Naive thymus-derived CD4-positive, alpha-beta T cell (primary cell): Measurements from ENCODE around the gene PDIA5. TPM values are rescaled to one million over a fixed set of nuclear protein-coding genes. Genes with fewer than 3 reads are reported as not detected.

Experiments used
- ATAC-seq: fragments of 150-1000 bp; cut with Tn5 transposase; 2 replicates; pipeline ENCODE4 v1.10.0; 2021; ENCODE audit warnings: mild to moderate bottlenecking, moderate library complexity
- CTCF ChIA-PET: fragments of 350-600 bp; sonication (Branson Sonifier 250); formaldehyde crosslinking; loops from one replicate; lab custom pipeline; 2021; ENCODE audit warnings: antibody characterized with exemption; lab: Charles Lee
- POLR2A ChIA-PET: fragments of 350-600 bp; sonication (Branson Sonifier 250); formaldehyde crosslinking; loops from one replicate; lab custom pipeline; 2021; ENCODE audit warnings: antibody characterized with exemption, inconsistent platforms; lab: Charles Lee
- DNase-seq, 9 donors: peaks; one replicate each; pipeline versions ENCODE4 v3.0.0 to v3.0.0-alpha.2; 2020 to 2022; ENCODE audit warnings: mixed read lengths in 1 of 9
- H3K27ac ChIP-seq: one replicate; pipeline ENCODE4 v1.7.0; 2013; ENCODE audit warnings: mild to moderate bottlenecking, low read depth, low read length, moderate library complexity
- H3K27me3 ChIP-seq, 2 donors: one replicate each; pipeline ENCODE4 v1.7.0; 2013; ENCODE audit warnings: low read length in 2 of 2, mild to moderate bottlenecking in 2 of 2, moderate library complexity in 2 of 2; ENCODE audit not compliant: control insufficient read depth in 2 of 2, insufficient read depth in 2 of 2
- H3K36me3 ChIP-seq, 3 experiments: 1 replicate in 2 of 3; 2 replicates in 1 of 3; pipeline ENCODE4 v1.7.0; 2013; ENCODE audit warnings: low read length in 3 of 3, mild to moderate bottlenecking in 3 of 3, moderate library complexity in 1 of 3; ENCODE audit not compliant: insufficient read depth in 3 of 3, control insufficient read depth in 2 of 3
- H3K4me1 ChIP-seq, 2 donors: one replicate each; pipeline ENCODE4 v1.7.0; 2013; ENCODE audit warnings: low read length in 2 of 2, mild to moderate bottlenecking in 2 of 2, moderate library complexity in 1 of 2; ENCODE audit not compliant: control insufficient read depth in 2 of 2, insufficient read depth in 2 of 2
- H3K4me3 ChIP-seq: 2 replicates; pipeline ENCODE4 v1.7.0; 2013; ENCODE audit warnings: mild to moderate bottlenecking, low read length
- H3K9me3 ChIP-seq, 3 experiments: 1 replicate in 2 of 3; 2 replicates in 1 of 3; pipeline ENCODE4 v1.7.0; 2013; ENCODE audit warnings: low read length in 3 of 3; ENCODE audit not compliant: control insufficient read depth in 2 of 3
- H3K27ac Mint-ChIP-seq, 9 donors: one replicate each; pipeline ENCODE4 v1.8.0; 2020 to 2022; ENCODE audit warnings: mixed read lengths in 9 of 9, mild to moderate bottlenecking in 8 of 9, moderate library complexity in 5 of 9, inconsistent platforms in 2 of 9
- H3K27me3 Mint-ChIP-seq, 5 donors: one replicate each; pipeline ENCODE4 v1.8.0; 2021 to 2022; ENCODE audit warnings: mixed read lengths in 5 of 5, mild to moderate bottlenecking in 1 of 5
- H3K36me3 Mint-ChIP-seq, 5 donors: one replicate each; pipeline ENCODE4 v1.8.0; 2020 to 2022; ENCODE audit warnings: mixed read lengths in 5 of 5, mild to moderate bottlenecking in 3 of 5, inconsistent platforms in 1 of 5
- H3K4me1 Mint-ChIP-seq, 7 donors: one replicate each; pipeline ENCODE4 v1.8.0; 2020 to 2022; ENCODE audit warnings: mixed read lengths in 7 of 7, mild to moderate bottlenecking in 3 of 7, inconsistent platforms in 1 of 7
- H3K4me3 Mint-ChIP-seq, 10 donors: one replicate each; pipeline ENCODE4 v1.8.0; 2020 to 2022; ENCODE audit warnings: mild to moderate bottlenecking in 10 of 10, mixed read lengths in 10 of 10, moderate library complexity in 6 of 10, inconsistent platforms in 2 of 10
- H3K9me3 Mint-ChIP-seq, 11 donors: one replicate each; pipeline ENCODE4 v1.8.0; 2020 to 2022; ENCODE audit warnings: mixed read lengths in 11 of 11, mild to moderate bottlenecking in 4 of 11, inconsistent platforms in 1 of 11, moderate library complexity in 1 of 11
- intact Hi-C, 2 donors: fragments of 100-400 bp; cut with micrococcal nuclease; formaldehyde crosslinking; loops; one replicate each; pipeline ENCODE4 v1.15.1; 2023
- polyA plus RNA-seq, 2 donors: library from polyadenylated mRNA; unstranded; fragments of 300-500 nt; fragmentation: Illumina TruSeq; gene quantifications; one replicate each; pipeline ENCODE4 v1.2.3, GENCODE V29; 2021
- total RNA-seq, 6 experiments: library from RNA in 5 of 6; stranded (reverse) in 5 of 6; gene quantifications; 1 replicate in 5 of 6; 2 replicates in 1 of 6; pipeline ENCODE4 v1.2.3 and lab custom pipeline; 2021 to 2026

PDIA5 gene
- total and polyA plus RNA-seq, 7 experiments from 2014 or later = 3.4 to 21.7 (median 5.6) TPM

- POLR2A ChIA-PET = interaction anchor here (0.6 to 0.7 kb wide), 2 partner anchors 105 to 182 kb away, joined by 3 to 4 read pairs; no protein-coding TSS in a partner anchor
Observed at GRCh38 chr3:123028233-123028828, 38.5 kb upstream of the PDIA5 start.

GRCh38 chr3:123031051-123031450 is 35.8 kb upstream of the PDIA5 start:
- Histone ChIP-seq H3K4me3 (no peak overlapping the region), H3K27me3 (peaks cover 5 to 7% of the 10 kb centered on the region in 2 donors), H3K27ac (no peak overlapping the region), H3K9me3 (no peaks in the 10 kb centered on the region), H3K36me3 (no peaks in the 10 kb centered on the region), H3K4me1 (peaks cover 2 to 10% of the 10 kb centered on the region in 2 donors)
- peaks cover 14 to 51% (median 29%) of the 10 kb centered on the region in 5 donors for H3K27me3 Mint-ChIP-seq
- peaks cover 8 to 15% (median 11%) of the 10 kb centered on the region in 7 donors for H3K4me1 Mint-ChIP-seq
- no peaks in the 10 kb centered on the region for H3K36me3 Mint-ChIP-seq
- ChIA-PET POLR2A (no interaction called here), CTCF (interaction anchor here (0.8 to 0.9 kb wide), 2 partner anchors 10 to 637 kb away, joined by 3 read pairs; no protein-coding TSS in a partner anchor)
- H3K27ac Mint-ChIP-seq = no peak overlapping the region
- H3K4me3 Mint-ChIP-seq = no peak overlapping the region
- no peaks in the 10 kb centered on the region for H3K9me3 Mint-ChIP-seq
- ATAC-seq (no peak), DNase-seq (no peak)
- intact Hi-C loops = no loop called here

More at GRCh38 chr3:123028233-123028828, 38.5 kb upstream of the PDIA5 start:
- no peak overlapping the region for H3K27ac Mint-ChIP-seq
- peaks cover 12 to 20% (median 17%) of the 10 kb centered on the region in 7 donors for H3K4me1 Mint-ChIP-seq
- H3K4me3 ChIP-seq = peak overlapping the region; percentile 62
- intact Hi-C loops = loop anchor here (1.0 to 5.0 kb wide), 10 partner anchors 86 to 1616 kb away; no protein-coding TSS in a partner anchor
- peaks cover 2 to 10% of the 10 kb centered on the region in 2 donors for H3K4me1 ChIP-seq
- peaks cover 7 to 13% of the 10 kb centered on the region in 2 donors for H3K27me3 ChIP-seq
- peak in 5 of 9 donors; percentile 19 to 36 (median 28) for DNase-seq
- no peaks in the 10 kb centered on the region for H3K9me3 ChIP-seq
- H3K9me3 Mint-ChIP-seq = peaks cover 0 to 2% (median 0%) of the 10 kb centered on the region in 11 donors
- CTCF ChIA-PET = interaction anchor here (0.6 to 2.8 kb wide), 6 partner anchors 271 to 1482 kb away, joined by 3 to 11 read pairs (median 4); partner anchors contain the start of gene POLQ
- ATAC-seq = peak; percentile 40
- H3K27ac ChIP-seq = no peak overlapping the region
- peaks cover 33 to 62% (median 35%) of the 10 kb centered on the region in 5 donors for H3K27me3 Mint-ChIP-seq
- H3K36me3 ChIP-seq = no peaks in the 10 kb centered on the region
- peaks cover 0 to 7% (median 0%) of the 10 kb centered on the region in 5 donors for H3K36me3 Mint-ChIP-seq
- peak overlapping the region; percentile 76 to 93 (median 80) for H3K4me3 Mint-ChIP-seq

GRCh38 chr3:123032057-123032456 is 34.8 kb upstream of the PDIA5 start:
- Histone ChIP-seq H3K27ac (no peak overlapping the region), H3K27me3 (peaks cover 5 to 7% of the 10 kb centered on the region in 2 donors), H3K4me1 (peaks cover 0 to 3% of the 10 kb centered on the region in 2 donors), H3K36me3 (no peaks in the 10 kb centered on the region), H3K4me3 (no peak overlapping the region), H3K9me3 (no peaks in the 10 kb centered on the region)
- intact Hi-C loops = no loop called here
- H3K4me1 Mint-ChIP-seq = peaks cover 7 to 13% (median 8%) of the 10 kb centered on the region in 7 donors
- H3K9me3 Mint-ChIP-seq = no peaks in the 10 kb centered on the region
- ATAC-seq = no peak
- no peak overlapping the region for H3K27ac Mint-ChIP-seq
- H3K27me3 Mint-ChIP-seq = peaks cover 19 to 50% (median 29%) of the 10 kb centered on the region in 5 donors
- POLR2A ChIA-PET = no interaction called here
- no peak overlapping the region for H3K4me3 Mint-ChIP-seq
- H3K36me3 Mint-ChIP-seq = no peaks in the 10 kb centered on the region
- CTCF ChIA-PET = no interaction called here
- no peak for DNase-seq

GRCh38 chr3:123034120-123034519 is 32.7 kb upstream of the PDIA5 start:
- H3K4me3 ChIP-seq = no peak overlapping the region
- ATAC-seq (no peak), DNase-seq (no peak)
- H3K36me3 ChIP-seq = no peaks in the 10 kb centered on the region
- peaks cover 35 to 53% (median 46%) of the 10 kb centered on the region in 5 donors for H3K27me3 Mint-ChIP-seq
- no peaks in the 10 kb centered on the region for H3K4me1 ChIP-seq
- H3K27ac ChIP-seq = no peak overlapping the region
- H3K27me3 ChIP-seq = peaks cover 0 to 3% of the 10 kb centered on the region in 2 donors
- no peaks in the 10 kb centered on the region for H3K36me3 Mint-ChIP-seq
- H3K4me1 Mint-ChIP-seq = peaks cover 0 to 3% (median 0%) of the 10 kb centered on the region in 7 donors
- no peak overlapping the region for H3K4me3 Mint-ChIP-seq
- CTCF ChIA-PET = no interaction called here
- H3K27ac Mint-ChIP-seq = no peak overlapping the region
- H3K9me3 ChIP-seq = no peaks in the 10 kb centered on the region
- intact Hi-C loops = no loop called here
- POLR2A ChIA-PET = no interaction called here
- peaks cover 0 to 1% (median 0%) of the 10 kb centered on the region in 11 donors for H3K9me3 Mint-ChIP-seq

- H3K4me3 ChIP-seq = no peak overlapping the region
- no peak for ATAC-seq
- Mint-ChIP-seq H3K36me3 (no peaks in the 10 kb centered on the region), H3K4me1 (peaks cover 0 to 3% (median 0%) of the 10 kb centered on the region in 7 donors), H3K9me3 (peaks cover 0 to 1% (median 0%) of the 10 kb centered on the region in 11 donors), H3K27ac (no peak overlapping the region), H3K27me3 (peaks cover 41 to 53% (median 50%) of the 10 kb centered on the region in 5 donors), H3K4me3 (no peak overlapping the region)
- H3K27ac ChIP-seq = no peak overlapping the region
- intact Hi-C loops = no loop called here
- H3K27me3 ChIP-seq = no peaks in the 10 kb centered on the region
- no peak for DNase-seq
- ChIA-PET CTCF (no interaction called here), POLR2A (no interaction called here)
- no peaks in the 10 kb centered on the region for H3K36me3 ChIP-seq
- H3K9me3 ChIP-seq = no peaks in the 10 kb centered on the region
- no peaks in the 10 kb centered on the region for H3K4me1 ChIP-seq
Observed at GRCh38 chr3:123034996-123035395, 31.8 kb upstream of the PDIA5 start.

- ChIA-PET CTCF (no interaction called here), POLR2A (no interaction called here)
- intact Hi-C loops = no loop called here
- ATAC-seq = peak; percentile 42
- Histone ChIP-seq H3K9me3 (no peaks in the 10 kb centered on the region), H3K36me3 (no peaks in the 10 kb centered on the region), H3K27me3 (no peaks in the 10 kb centered on the region), H3K4me1 (no peaks in the 10 kb centered on the region), H3K27ac (no peak overlapping the region), H3K4me3 (no peak overlapping the region)
- DNase-seq = no peak
- H3K9me3 Mint-ChIP-seq = peaks cover 0 to 1% (median 0%) of the 10 kb centered on the region in 11 donors
- H3K4me1 Mint-ChIP-seq = peaks cover 0 to 3% (median 0%) of the 10 kb centered on the region in 7 donors
- H3K36me3 Mint-ChIP-seq = no peaks in the 10 kb centered on the region
- no peak overlapping the region for H3K27ac Mint-ChIP-seq
- H3K27me3 Mint-ChIP-seq = peaks cover 41 to 58% (median 57%) of the 10 kb centered on the region in 5 donors
- no peak overlapping the region for H3K4me3 Mint-ChIP-seq
Observed at GRCh38 chr3:123036352-123037014, 30.3 kb upstream of the PDIA5 start.
